Measurements from ENCODE around the gene HAP1.

HAP1 gene

GRCh38 chr17:41762391-41762790, 27.9 kb upstream of the HAP1 start:
- no peak for DNase-seq

- no peak for DNase-seq
Measured at GRCh38 chr17:41760878-41761277, 26.4 kb upstream of the HAP1 start.

GRCh38 chr17:41758601-41759000, 24.2 kb upstream of the HAP1 start:
- DNase-seq, result no peak

GRCh38 chr17:41754066-41754465, 19.6 kb upstream of the HAP1 start:
- no peak for DNase-seq

DNA sequence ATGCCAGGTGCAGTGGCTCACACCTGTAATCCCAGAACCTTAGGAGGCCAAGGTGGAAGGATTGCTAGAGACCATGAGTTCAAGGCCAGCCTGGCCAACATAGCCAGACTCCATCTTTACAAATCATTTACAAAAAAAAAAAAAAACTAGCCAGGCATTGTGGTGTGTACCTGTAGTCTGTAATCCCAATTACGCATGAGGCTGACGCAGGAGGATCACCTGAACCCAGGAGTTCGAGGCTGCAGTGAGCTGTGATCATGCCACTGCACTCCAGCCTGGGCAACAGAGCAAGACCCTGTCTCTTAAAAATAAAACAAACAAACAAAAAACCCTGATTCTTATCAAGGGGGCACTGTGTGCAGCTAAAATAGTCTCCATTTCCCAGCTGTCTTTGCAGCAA, 16.8 kb upstream of the HAP1 start:
- no peak for DNase-seq

DNA sequence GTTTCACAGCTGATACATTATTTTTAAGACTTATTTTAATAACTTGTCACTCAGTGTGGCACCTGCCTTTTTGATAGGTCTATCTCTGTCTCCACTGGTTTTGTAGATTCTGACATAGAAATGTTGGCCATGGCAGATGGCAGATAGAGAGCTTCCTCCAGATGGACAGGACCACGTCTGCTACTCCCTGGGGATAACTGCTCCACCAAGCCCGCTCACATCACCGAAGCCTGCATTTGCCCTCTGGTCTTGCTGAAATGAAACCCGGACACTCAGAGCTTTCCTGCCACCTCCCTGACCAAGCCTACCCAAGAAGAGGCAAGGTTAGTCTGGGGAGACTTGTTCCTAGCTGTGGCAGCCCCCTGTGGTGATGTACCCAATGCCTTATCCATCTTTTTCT, 16.4 kb upstream of the HAP1 start:
- DNase-seq, result no peak

DNA sequence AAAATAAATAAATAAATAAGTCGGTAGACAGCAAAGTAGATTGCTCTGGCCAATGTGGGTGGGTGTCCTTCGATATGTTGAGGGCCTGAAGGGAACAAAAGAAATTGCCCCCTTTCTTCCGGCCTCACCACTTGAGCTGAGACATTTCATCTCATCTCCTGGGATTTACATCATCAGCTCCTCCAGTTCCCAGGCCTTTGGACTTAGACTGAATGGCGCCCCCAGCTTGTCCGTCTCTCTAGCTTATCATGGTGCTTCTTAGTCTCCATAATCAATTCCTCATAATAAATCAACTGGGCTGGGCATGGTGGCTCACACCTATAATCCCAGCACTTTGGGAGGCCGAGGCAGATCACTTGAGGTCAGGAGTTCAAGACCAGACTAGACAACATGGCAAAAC, 13.8 kb upstream of the HAP1 start:
- DNase-seq, result no peak

- no peak for DNase-seq
Measured at GRCh38 chr17:41741709-41742108, 7.3 kb upstream of the HAP1 start.

- no peak for DNase-seq
Measured at GRCh38 chr17:41740506-41740905, 6.1 kb upstream of the HAP1 start.

DNA sequence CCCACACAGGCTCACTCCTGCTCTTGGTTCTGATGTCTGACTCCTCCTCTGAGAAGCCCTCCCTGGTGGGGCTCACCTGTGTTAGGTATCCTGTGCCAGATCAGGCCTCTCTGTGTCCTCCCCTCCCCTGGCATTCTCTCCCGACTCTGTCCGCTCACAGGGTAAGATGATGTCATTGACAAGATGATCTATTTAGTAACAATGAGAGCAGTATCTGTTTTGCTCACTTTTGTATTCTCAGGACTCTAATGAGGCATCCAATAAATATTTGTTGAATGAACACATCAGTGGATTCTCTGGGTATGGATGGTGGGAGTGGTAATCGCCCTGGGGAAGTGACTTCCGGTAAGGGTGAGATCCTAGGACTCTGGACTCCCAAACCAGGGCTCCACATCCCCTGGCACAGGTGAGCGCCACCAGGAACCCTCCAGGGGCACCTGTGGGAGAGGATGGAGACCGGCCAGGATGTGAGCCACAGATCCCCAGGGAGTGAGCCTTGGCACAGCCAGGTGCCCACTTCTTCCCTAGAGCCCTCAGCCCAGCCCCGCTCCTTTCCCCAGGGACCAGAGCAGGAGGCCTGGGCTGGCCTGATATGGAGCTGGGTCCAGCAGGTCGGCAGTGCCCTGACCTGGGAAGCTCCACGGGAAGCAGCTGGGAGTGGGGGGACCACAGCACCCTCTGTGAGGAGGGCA, 5.4 kb upstream of the HAP1 start:
- peak; percentile 12 for DNase-seq

GRCh38 chr17:41738801-41739112, 4.3 kb upstream of the HAP1 start:
- DNase-seq, result no peak

DNA sequence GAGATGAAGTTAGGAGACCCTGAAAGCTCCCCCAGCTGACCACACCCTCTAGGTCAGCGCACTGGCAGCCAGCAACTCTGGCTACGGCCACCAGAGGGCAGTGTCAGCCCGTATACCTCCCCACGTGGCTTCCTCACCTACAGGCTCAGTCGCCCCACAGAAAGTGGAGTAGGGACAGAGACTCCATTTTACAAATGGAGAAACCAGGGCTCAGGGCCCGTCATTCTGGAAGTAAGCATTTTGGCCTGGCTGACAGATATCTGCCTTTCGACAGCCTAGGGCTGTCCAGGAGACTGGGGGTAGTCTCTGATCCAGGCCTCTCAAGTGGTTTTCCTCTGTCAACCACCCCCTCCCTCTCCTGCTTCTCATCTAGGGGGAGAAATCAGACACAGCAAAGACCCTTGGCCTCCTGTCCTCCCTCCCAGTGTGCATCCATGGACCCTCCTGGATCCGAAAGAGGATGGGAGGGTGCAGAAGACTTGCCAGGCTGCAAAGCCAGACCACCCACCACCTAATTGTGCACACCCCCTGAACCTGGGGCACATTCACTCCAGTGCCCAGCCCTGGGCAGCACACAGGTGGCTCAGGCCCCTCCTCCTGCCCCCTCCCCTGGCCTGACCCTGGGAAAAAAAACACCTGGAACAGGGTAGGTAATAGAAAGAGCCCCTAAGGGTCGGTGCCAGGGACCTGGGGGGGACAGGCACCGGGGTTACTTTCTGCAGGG, 3.8 kb upstream of the HAP1 start:
- peak; percentile 56 for DNase-seq

DNA sequence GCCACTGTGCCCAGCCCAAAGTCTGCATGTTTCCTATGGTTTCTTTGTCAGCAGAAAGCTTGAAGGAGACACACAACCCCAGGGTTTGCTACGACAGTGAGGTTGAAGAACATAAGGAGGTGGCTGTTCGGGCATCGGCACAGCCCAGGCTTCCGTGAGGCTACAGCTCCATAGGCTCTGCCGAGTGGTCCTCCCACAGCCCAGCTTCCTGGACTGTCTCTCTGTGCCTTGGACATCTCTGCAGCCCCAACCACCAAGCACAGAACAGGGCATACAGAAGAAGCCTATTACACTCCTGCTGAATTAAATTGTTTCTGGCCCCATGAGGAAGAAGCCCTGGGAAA, 3.2 kb upstream of the HAP1 start:
- no peak for DNase-seq

GRCh38 chr17:41736983-41737679, 2.7 kb upstream of the HAP1 start:
- DNase-seq, result no peak

DNA sequence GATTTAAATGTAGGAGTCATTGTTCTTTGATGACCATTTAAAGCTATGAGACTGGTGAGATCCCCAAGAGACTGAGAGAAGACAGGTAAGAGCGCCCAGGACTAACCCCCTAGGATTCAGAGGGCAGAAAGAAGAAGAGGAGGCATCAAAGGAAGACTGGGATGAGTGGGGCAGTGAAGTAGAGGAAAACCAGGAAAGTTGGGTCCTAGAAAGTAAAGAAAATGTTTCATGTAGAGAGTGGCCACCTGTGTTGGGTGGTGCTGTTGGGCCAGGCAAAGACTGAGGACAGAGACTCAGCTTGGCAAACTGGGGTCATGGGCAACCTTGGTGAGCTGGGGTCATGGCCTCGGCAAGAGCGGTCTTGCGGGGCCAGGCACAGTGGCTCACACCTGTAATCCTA, 1.3 kb upstream of the HAP1 start:
- DNase-seq, result no peak

- DNase-seq, result no peak
Measured at GRCh38 chr17:41734949-41735313, 488 bp upstream of the HAP1 start.

DNA sequence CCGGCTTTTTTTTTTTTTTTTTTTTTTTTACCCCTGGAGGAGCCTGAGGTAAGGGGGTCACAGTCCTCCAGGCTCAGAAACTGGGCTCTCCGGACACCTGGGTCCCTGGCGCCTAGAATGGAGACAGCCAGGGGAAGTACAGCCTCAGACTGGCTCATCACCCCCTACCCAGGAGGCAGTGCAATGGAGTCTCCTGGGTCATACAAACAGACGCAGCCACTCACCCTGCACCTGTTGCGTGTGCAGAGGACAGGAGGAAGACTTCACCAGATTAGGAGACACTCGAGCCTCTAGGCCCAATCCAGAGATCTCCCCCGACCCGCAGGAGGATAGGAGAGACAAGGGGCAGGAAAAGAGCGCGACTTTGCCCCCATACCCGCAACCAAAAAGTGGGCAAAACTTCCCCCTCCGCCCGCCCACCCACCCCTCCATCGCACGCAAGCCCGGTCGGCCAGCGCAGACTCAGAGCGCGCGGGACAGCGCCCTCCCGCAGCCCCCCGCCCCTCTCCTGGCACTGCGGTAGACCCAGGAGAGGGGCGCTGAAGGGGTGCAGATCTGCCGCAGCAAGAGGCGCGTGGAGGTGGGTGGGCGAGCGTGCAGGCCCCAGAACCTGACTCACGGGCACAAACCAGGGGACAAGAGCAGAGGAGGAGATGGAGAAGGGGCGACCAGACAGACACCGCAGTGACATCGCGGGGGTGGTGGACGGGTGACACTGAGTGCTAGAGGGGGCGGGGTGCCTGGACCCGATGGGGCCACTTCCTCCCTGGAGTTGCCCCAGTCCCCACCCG, 900 bp downstream of the HAP1 start:
- no peak for DNase-seq

DNA sequence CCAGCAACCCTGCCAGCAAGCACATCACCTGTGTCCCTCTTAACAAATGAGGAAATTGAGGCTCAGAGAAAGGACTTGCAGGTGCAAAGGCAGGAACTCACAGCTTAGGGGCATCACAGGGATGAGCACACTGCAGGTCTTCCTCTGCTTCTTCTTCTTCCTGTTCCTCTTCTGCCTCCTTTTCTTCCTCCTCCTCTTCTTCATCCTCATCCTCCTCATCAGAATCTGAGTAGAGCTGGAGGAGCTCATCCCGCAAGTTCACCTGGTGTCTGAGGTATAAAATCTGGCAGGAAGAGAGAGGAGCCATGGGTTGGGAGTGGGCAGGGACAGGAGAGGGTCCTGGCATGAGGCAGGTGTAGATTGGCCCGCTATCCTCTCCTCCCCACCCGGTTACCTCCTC, 2.6 kb downstream of the HAP1 start:
- no peak for DNase-seq

GRCh38 chr17:41730479-41730878, 4.0 kb downstream of the HAP1 start:
- DNase-seq, result no peak

GRCh38 chr17:41728056-41728455, 6.4 kb downstream of the HAP1 start:
- DNase-seq, result no peak

- DNase-seq, result no peak
Measured at GRCh38 chr17:41725134-41725533, 9.3 kb downstream of the HAP1 start.

- DNase-seq, result peak; percentile 61
Measured at GRCh38 chr17:41724476-41725050, 9.9 kb downstream of the HAP1 start.

DNA sequence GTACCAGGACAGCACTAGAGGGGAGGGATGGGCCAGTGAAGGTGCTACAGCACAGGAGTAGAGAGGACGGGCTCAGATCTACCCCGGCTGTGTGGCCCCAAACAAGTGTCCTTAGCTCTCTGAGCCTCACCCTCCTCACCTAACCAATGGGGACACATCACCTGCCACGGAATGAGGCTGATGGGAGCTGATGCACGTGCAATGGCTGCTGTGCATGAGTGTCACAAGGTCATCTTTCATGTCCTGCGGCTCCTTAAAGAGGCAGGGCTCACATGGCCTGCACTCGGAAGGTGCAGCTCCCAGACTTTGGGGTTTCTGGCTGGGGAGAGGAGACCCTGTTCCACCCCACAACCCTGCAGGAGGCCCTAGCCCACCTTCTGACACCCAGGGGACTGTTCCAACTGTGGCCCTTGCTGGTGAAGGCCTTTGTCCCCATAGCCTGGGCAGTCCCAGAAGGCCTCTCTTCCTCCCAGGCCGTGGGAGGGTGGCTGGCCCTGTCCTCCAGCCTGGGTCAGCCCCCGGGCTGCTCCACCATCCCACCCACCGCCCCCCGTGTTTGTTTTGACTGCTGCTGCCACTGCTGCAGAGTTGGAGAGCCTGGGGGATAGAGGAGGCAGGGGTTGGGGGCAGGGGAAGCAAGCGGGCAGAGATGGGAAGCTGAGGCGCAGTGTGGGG, 10.5 kb downstream of the HAP1 start:
- no peak for DNase-seq
